HEK293 (cell line): ENCODE results near the gene FADD.

Source experiments
- CTCF ChIA-PET: fragments of 350-600 bp; formaldehyde crosslinking; extraction: SDS; loops from one replicate; lab custom pipeline; 2021; ENCODE audit warnings: antibody characterized with exemption; lab: Yijun Ruan, JAX
- POLR2A ChIA-PET: fragments of 300-600 bp; formaldehyde crosslinking; extraction: SDS; loops from one replicate; lab custom pipeline; 2020; ENCODE audit warnings: antibody characterized with exemption, inconsistent platforms; lab: Yijun Ruan, JAX
- H3K27ac ChIP-seq: fragments of 200-500 bp; sonication (Bioruptor generic); 2 replicates; pipeline ENCODE4 v1.5.1; 2014; ENCODE audit warnings: low read depth, low read length, control low read depth, inconsistent platforms; ENCODE audit errors: extremely low read depth
- H3K36me3 ChIP-seq, 2 experiments: fragments of 200-500 bp in 1 of 2; sonication (Bioruptor generic) in 1 of 2; 1 replicate in 1 of 2; 2 replicates in 1 of 2; pipeline ENCODE4 v1.5.1; 2014 to 2017; ENCODE audit warnings: inconsistent platforms in 2 of 2, low read length in 2 of 2; ENCODE audit not compliant: control insufficient read depth in 2 of 2, insufficient read depth in 1 of 2
- H3K4me1 ChIP-seq: fragments of 200-500 bp; sonication (Bioruptor generic); 2 replicates; pipeline ENCODE4 v1.5.1; 2014; ENCODE audit warnings: mild to moderate bottlenecking, low read length, inconsistent platforms; ENCODE audit not compliant: control insufficient read depth, insufficient read depth
- H3K4me3 ChIP-seq: 2 replicates; pipeline ENCODE4 v1.5.1; 2011; ENCODE audit warnings: low read depth, mild to moderate bottlenecking, control low read depth, low read length, moderate library complexity
- H3K9me3 ChIP-seq: fragments of 200-500 bp; sonication (Bioruptor generic); 2 replicates; pipeline ENCODE4 v1.5.1; 2014; ENCODE audit warnings: low read depth, low read length, inconsistent platforms; ENCODE audit not compliant: control insufficient read depth, insufficient read depth
- ATF2 ChIP-seq: fragments of 450-650 bp; formaldehyde crosslinking; IDR thresholded peaks from 2 replicates; pipeline ENCODE4 v1.5.1; 2016; ENCODE audit warnings: missing biosample characterization, missing genetic modification characterization, low read depth
- HOXA7 ChIP-seq: sonication (generic); formaldehyde crosslinking; IDR thresholded peaks from 2 replicates; pipeline ENCODE4 v1.8.1; 2022; ENCODE audit warnings: missing genetic modification reagents, borderline replicate concordance
- KLF10 ChIP-seq: fragments of 450-650 bp; IDR thresholded peaks from 2 replicates; pipeline ENCODE4 v1.5.1; 2018; ENCODE audit warnings: missing biosample characterization, mild to moderate bottlenecking, missing genetic modification characterization
- SETDB1 ChIP-seq: IDR thresholded peaks from one replicate; pipeline ENCODE4 v1.6.1; 2017; ENCODE audit warnings: mild to moderate bottlenecking, low read length, moderate library complexity, mixed read lengths; ENCODE audit not compliant: insufficient read length
- SP3 ChIP-seq: fragments of 450-650 bp; formaldehyde crosslinking; IDR thresholded peaks from 2 replicates; pipeline ENCODE4 v1.5.1; 2016; ENCODE audit warnings: missing biosample characterization, missing genetic modification characterization
- ZBTB11 ChIP-seq: fragments of 450-650 bp; formaldehyde crosslinking; conservative IDR thresholded peaks from 2 replicates; pipeline ENCODE4 v1.5.1; 2016; ENCODE audit warnings: low read depth, missing biosample characterization, missing genetic modification characterization
- ZNF10 ChIP-seq: fragments of 450-650 bp; formaldehyde crosslinking; IDR thresholded peaks from 2 replicates; pipeline ENCODE4 v1.5.1; 2017; ENCODE audit warnings: missing biosample characterization, missing genetic modification characterization
- ZNF202 ChIP-seq: fragments of 450-650 bp; formaldehyde crosslinking; IDR thresholded peaks from 2 replicates; pipeline ENCODE4 v1.5.1; 2016; ENCODE audit warnings: missing biosample characterization, missing genetic modification characterization, borderline replicate concordance
- ZNF214 ChIP-seq: fragments of 450-650 bp; formaldehyde crosslinking; IDR thresholded peaks from 2 replicates; pipeline ENCODE4 v1.5.1; 2017; ENCODE audit warnings: missing biosample characterization, mild to moderate bottlenecking, missing genetic modification characterization, borderline replicate concordance
- ZNF239 ChIP-seq: fragments of 450-650 bp; formaldehyde crosslinking; IDR thresholded peaks from 2 replicates; pipeline ENCODE4 v1.5.1; 2016; ENCODE audit warnings: missing biosample characterization, missing genetic modification characterization
- ZNF248 ChIP-seq: fragments of 450-650 bp; formaldehyde crosslinking; IDR thresholded peaks from 2 replicates; pipeline ENCODE4 v1.5.1; 2017; ENCODE audit warnings: missing biosample characterization, missing genetic modification characterization
- ZNF335 ChIP-seq: fragments of 450-650 bp; formaldehyde crosslinking; conservative IDR thresholded peaks from 2 replicates; pipeline ENCODE4 v1.5.1; 2016; ENCODE audit warnings: missing biosample characterization, missing genetic modification characterization
- ZNF488 ChIP-seq: fragments of 450-650 bp; formaldehyde crosslinking; IDR thresholded peaks from 2 replicates; pipeline ENCODE4 v1.5.1; 2016; ENCODE audit warnings: missing biosample characterization, missing genetic modification characterization
- ZNF561 ChIP-seq: fragments of 450-650 bp; IDR thresholded peaks from 2 replicates; pipeline ENCODE4 v1.5.1; 2018; ENCODE audit warnings: missing biosample characterization, missing genetic modification characterization, borderline replicate concordance
- ZNF571 ChIP-seq: fragments of 450-650 bp; formaldehyde crosslinking; IDR thresholded peaks from 2 replicates; pipeline ENCODE4 v1.5.0; 2017; ENCODE audit warnings: missing biosample characterization, missing genetic modification characterization
- ZNF843 ChIP-seq: fragments of 450-650 bp; formaldehyde crosslinking; IDR thresholded peaks from 2 replicates; pipeline ENCODE4 v1.5.1; 2016; ENCODE audit warnings: missing biosample characterization, missing genetic modification characterization
- ZSCAN23 ChIP-seq: fragments of 450-650 bp; formaldehyde crosslinking; IDR thresholded peaks from 2 replicates; pipeline ENCODE4 v1.5.1; 2016; ENCODE audit warnings: missing biosample characterization, missing genetic modification characterization
- ZSCAN30 ChIP-seq: fragments of 450-650 bp; IDR thresholded peaks from 2 replicates; pipeline ENCODE4 v1.5.1; 2018; ENCODE audit warnings: missing biosample characterization, mild to moderate bottlenecking, missing genetic modification characterization, moderate library complexity
- ZXDB ChIP-seq: fragments of 450-650 bp; formaldehyde crosslinking; IDR thresholded peaks from 2 replicates; pipeline ENCODE4 v1.5.1; 2016; ENCODE audit warnings: missing biosample characterization, missing genetic modification characterization

The FADD gene

GRCh38 chr11:70220136-70220535 lies 17.0 kb downstream of the FADD start:
- ChIA-PET CTCF (interaction anchor here (0.6 kb wide), 1 partner anchor 178 kb away, joined by 3 read pairs; no protein-coding TSS in a partner anchor), POLR2A (no interaction called here)
- H3K27ac ChIP-seq = no peak overlapping the region
- H3K9me3 ChIP-seq = no peaks in the 10 kb centered on the region
- TF ChIP-seq ZNF488 (tag by site-specific recombination) (no peak), ZNF335 (no peak), ZSCAN23 (tag by site-specific recombination) (no peak), SP3 (tag by site-specific recombination) (no peak), ZBTB11 (tag by site-specific recombination) (no peak), ZNF561 (no peak), HOXA7 (CRISPR knock-in tag) (no peak), ZNF239 (tag by site-specific recombination) (no peak), ATF2 (tag by site-specific recombination) (no peak), ZNF10 (tag by site-specific recombination) (no peak), SETDB1 (no peak), ZSCAN30 (tag by site-specific recombination) (no peak), ZNF202 (tag by site-specific recombination) (no peak), ZNF248 (tag by site-specific recombination) (no peak), ZNF571 (tag by site-specific recombination) (no peak), ZNF843 (no peak)
- H3K36me3 ChIP-seq = no peaks in the 10 kb centered on the region
- no peak overlapping the region for H3K4me3 ChIP-seq
- H3K4me1 ChIP-seq = no peaks in the 10 kb centered on the region

- no peak overlapping the region for H3K4me3 ChIP-seq
- H3K4me1 ChIP-seq = no peaks in the 10 kb centered on the region
- CTCF ChIA-PET = interaction anchor here (0.7 kb wide), 1 partner anchor 1384 kb away, joined by 3 read pairs; no protein-coding TSS in a partner anchor
- no peak overlapping the region for H3K27ac ChIP-seq
- no peaks in the 10 kb centered on the region for H3K9me3 ChIP-seq
- no peaks in the 10 kb centered on the region for H3K36me3 ChIP-seq
- TF ChIP-seq ZNF214 (tag by site-specific recombination) (no peak), SETDB1 (peak; percentile 52)
- POLR2A ChIA-PET = interaction anchor here (0.6 kb wide), 1 partner anchor 16 kb away, joined by 3 read pairs; no protein-coding TSS in a partner anchor
Measured at GRCh38 chr11:70220920-70221319, 17.8 kb downstream of the FADD start.

GRCh38 chr11:70225681-70226177 lies 22.6 kb downstream of the FADD start:
- Histone ChIP-seq H3K27ac (no peak overlapping the region), H3K4me3 (no peak overlapping the region), H3K4me1 (no peaks in the 10 kb centered on the region), H3K36me3 (no peaks in the 10 kb centered on the region), H3K9me3 (no peaks in the 10 kb centered on the region)
- CTCF ChIA-PET = no interaction called here
- POLR2A ChIA-PET = no interaction called here
- TF ChIP-seq ZXDB (tag by site-specific recombination) = no peak
- TF ChIP-seq KLF10 (tag by site-specific recombination) = no peak
